ENCODE results near the gene DDX17. TPM values are rescaled to one million over a fixed set of nuclear protein-coding genes. Genes with fewer than 3 reads are reported as not detected.

The DDX17 gene
- total and polyA plus RNA-seq, 8 donors: 164 to 331 (median 206) TPM

- FAIRE-seq: no peak
- no peak for TF ChIP-seq CTCF (IDR thresholded peaks at IDR 0.05)
Measured at GRCh38 chr22:38482662-38483308, 23.3 kb downstream of the DDX17 start.

GRCh38 chr22:38481871-38482332, 24.2 kb downstream of the DDX17 start:
- intact Hi-C loops (cut with DNase I): no loop called here
- no peak for DNase-seq
- H3K36me3 ChIP-seq: peaks cover 16 to 62% (median 26%) of the 10 kb centered on the region in 3 donors

More at GRCh38 chr22:38482662-38483308, 23.3 kb downstream of the DDX17 start:
- intact Hi-C loops (cut with DNase I): no loop called here
- Histone ChIP-seq H3K9me3 (no peaks in the 10 kb centered on the region), H3K36me3 (peaks cover 16 to 71% (median 34%) of the 10 kb centered on the region in 3 donors), H3K27ac (no peak overlapping the region), H3K4me1 (no peaks in the 10 kb centered on the region), H3K4me3 (no peak overlapping the region), H3K27me3 (no peaks in the 10 kb centered on the region)
- WGBS, 2 donors: 94 to 97% methylated on average over 6 of the region's 6 CpGs
- no peak for DNase-seq
- no peak for ATAC-seq

GRCh38 chr22:38481162-38481870, 24.8 kb downstream of the DDX17 start:
- no peaks in the 10 kb centered on the region for H3K9me3 ChIP-seq
- DNase-seq: no peak
- H3K27me3 ChIP-seq: no peaks in the 10 kb centered on the region
- H3K27ac ChIP-seq: no peak overlapping the region
- no peaks in the 10 kb centered on the region for H3K4me1 ChIP-seq
- H3K36me3 ChIP-seq: peaks cover 16 to 56% (median 21%) of the 10 kb centered on the region in 3 donors
- no peak overlapping the region for H3K4me3 ChIP-seq
- no peak for FAIRE-seq
- TF ChIP-seq CTCF (IDR thresholded peaks at IDR 0.05): no peak
- intact Hi-C loops (cut with DNase I): no loop called here
- 87 to 92% methylated on average over 3 of the region's 3 CpGs for whole genome bisulfite sequencing, 2 donors
- peak in 1 of 4 donors; percentile 6 for ATAC-seq

More at GRCh38 chr22:38481871-38482332, 24.2 kb downstream of the DDX17 start:
- H3K4me3 ChIP-seq: no peak overlapping the region
- H3K27me3 ChIP-seq: no peaks in the 10 kb centered on the region
- 86 to 88% methylated on average over 8 of the region's 8 CpGs for WGBS, 2 donors
- no peak for TF ChIP-seq CTCF (IDR thresholded peaks at IDR 0.05)
- H3K9me3 ChIP-seq: no peaks in the 10 kb centered on the region
- no peak overlapping the region for H3K27ac ChIP-seq
- ATAC-seq (peak in 1 of 4 donors; percentile 4), FAIRE-seq (no peak)
- no peaks in the 10 kb centered on the region for H3K4me1 ChIP-seq

- ATAC-seq: peak in 2 of 4 donors; percentile 11 to 50
- H3K4me1 ChIP-seq: no peaks in the 10 kb centered on the region
- peak overlapping the region in 1 of 4 donors; percentile 2 for H3K27ac ChIP-seq
- H3K27me3 ChIP-seq: no peaks in the 10 kb centered on the region
- intact Hi-C loops (cut with DNase I): no loop called here
- TF ChIP-seq CTCF (IDR thresholded peaks at IDR 0.05): no peak
- peaks cover 2 to 36% (median 5%) of the 10 kb centered on the region in 3 donors for H3K36me3 ChIP-seq
- no peak overlapping the region for H3K4me3 ChIP-seq
- no peak for FAIRE-seq
- no peak for DNase-seq
- WGBS, 2 donors: 75 to 85% methylated on average over 7 of the region's 7 CpGs
- H3K9me3 ChIP-seq: no peaks in the 10 kb centered on the region
Measured at GRCh38 chr22:38479096-38479837, 26.8 kb downstream of the DDX17 start.

Measured in pancreas (tissue), 10 donors.